Gastroesophageal sphincter (tissue), 3 donors: ENCODE data around the gene LCE5A.

ENCODE experiments used
- POLR2AphosphoS5 ChIP-seq: sonication (generic); formaldehyde crosslinking; IDR thresholded peaks from one replicate; pipeline ENCODE4 v1.6.1; 2017; ENCODE audit warnings: antibody characterized with exemption
- TF ChIP-seq, protein P1 (sequence below), 4 experiments: fragments of 200-600 bp in 2 of 4; fragments of 450-650 bp in 2 of 4; sonication (generic) in 1 of 4; IDR thresholded peaks; one replicate each; pipeline ENCODE4 v1.5.1; 2017 to 2019; ENCODE audit warnings: antibody characterized with exemption in 4 of 4, mild to moderate bottlenecking in 2 of 4, moderate library complexity in 2 of 4

DNA sequence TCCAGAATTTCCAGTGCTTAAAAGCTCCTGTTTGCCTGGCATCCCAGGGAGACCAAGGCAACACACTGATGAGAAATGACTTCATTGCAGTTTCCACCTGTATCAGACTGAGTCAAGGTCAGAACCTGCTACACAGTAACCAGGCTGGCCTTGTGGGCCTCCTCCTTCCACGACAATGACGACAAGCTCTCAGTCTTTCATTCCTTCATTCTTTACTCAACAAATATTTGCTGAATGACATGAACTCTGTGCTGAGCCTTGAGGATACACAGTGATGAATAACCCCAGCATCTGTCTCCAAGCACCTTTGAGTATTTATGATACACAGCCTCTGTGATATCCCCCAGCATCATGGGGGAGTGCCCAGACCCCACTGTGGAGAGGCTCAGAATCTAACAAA lies 8.9 kb upstream of the LCE5A start:
- TF ChIP-seq POLR2AphosphoS5 = no peak
- TF ChIP-seq, protein P1, sequence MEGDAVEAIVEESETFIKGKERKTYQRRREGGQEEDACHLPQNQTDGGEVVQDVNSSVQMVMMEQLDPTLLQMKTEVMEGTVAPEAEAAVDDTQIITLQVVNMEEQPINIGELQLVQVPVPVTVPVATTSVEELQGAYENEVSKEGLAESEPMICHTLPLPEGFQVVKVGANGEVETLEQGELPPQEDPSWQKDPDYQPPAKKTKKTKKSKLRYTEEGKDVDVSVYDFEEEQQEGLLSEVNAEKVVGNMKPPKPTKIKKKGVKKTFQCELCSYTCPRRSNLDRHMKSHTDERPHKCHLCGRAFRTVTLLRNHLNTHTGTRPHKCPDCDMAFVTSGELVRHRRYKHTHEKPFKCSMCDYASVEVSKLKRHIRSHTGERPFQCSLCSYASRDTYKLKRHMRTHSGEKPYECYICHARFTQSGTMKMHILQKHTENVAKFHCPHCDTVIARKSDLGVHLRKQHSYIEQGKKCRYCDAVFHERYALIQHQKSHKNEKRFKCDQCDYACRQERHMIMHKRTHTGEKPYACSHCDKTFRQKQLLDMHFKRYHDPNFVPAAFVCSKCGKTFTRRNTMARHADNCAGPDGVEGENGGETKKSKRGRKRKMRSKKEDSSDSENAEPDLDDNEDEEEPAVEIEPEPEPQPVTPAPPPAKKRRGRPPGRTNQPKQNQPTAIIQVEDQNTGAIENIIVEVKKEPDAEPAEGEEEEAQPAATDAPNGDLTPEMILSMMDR (IDR thresholded peaks at IDR 0.05) = no peak
